Head of caudate nucleus (tissue), 42 donors: ENCODE results near the gene EPO.
A peak's percentile ranks its signal among the peaks of the same experiment; 100 is the strongest.
"Not testable (repeated sequence)": the region's sequence is repeated elsewhere in the genome, so short reads cannot be mapped to it uniquely, and the experiment has no call there.

Experiments used
- DNase-seq, 42 donors: peaks; one replicate each; pipeline versions ENCODE4 v3.0.0 to v3.0.0-alpha.2; 2020 to 2021; ENCODE audit warnings: mixed read lengths in 7 of 42
- intact Hi-C: fragments of 100-400 bp; cut with DNase I; formaldehyde crosslinking; loops from one replicate; pipeline ENCODE4 v1.15.0; 2022

EPO gene

GRCh38 chr7:100692578-100692961, 27.7 kb upstream of the EPO start:
- DNase-seq: peak in 2 of 42 donors; percentile 2 to 3
- intact Hi-C loops: no loop called here

GRCh38 chr7:100693312-100694097, 26.8 kb upstream of the EPO start:
- intact Hi-C loops: no loop called here
- DNase-seq: peak in 7 of 42 donors; percentile 6 to 34 (median 16)

- intact Hi-C loops: no loop called here
- peak in 38 of 42 donors; percentile 66 to 90 (median 80) for DNase-seq
These were observed 26.0 kb upstream of the EPO start, which contains the start of gene GIGYF1 for GRCh38 chr7:100694098-100694745. GIGYF1 (minus strand) TSS chr7:100694250; CDS start chr7:100688238, 6,012 bp downstream.

GRCh38 chr7:100696123-100696521, 24.1 kb upstream of the EPO start:
- DNase-seq: no peak
- intact Hi-C loops: no loop called here

GRCh38 chr7:100699018-100699417, 21.2 kb upstream of the EPO start:
- intact Hi-C loops: no loop called here
- DNase-seq: no peak

- DNase-seq, intact Hi-C loops: not testable (repeated sequence)
These were observed 19.2 kb upstream of the EPO start for GRCh38 chr7:100701089-100701488.

- DNase-seq: peak; percentile 63 to 92 (median 82)
- intact Hi-C loops: loop anchor here (5.0 kb wide), 1 partner anchor 147 kb away; the partner anchor contains the start of gene SLC12A9
These were observed 14.9 kb upstream of the EPO start for GRCh38 chr7:100705320-100705752.

- intact Hi-C loops: loop anchor here (5.0 kb wide), 1 partner anchor 146 kb away; the partner anchor contains the start of gene SLC12A9
- DNase-seq: peak; percentile 92 to 99 (median 97)
These were observed 14.3 kb upstream of the EPO start, which contains the start of gene POP7 for GRCh38 chr7:100705753-100706671. POP7 (plus strand) TSS chr7:100706121; CDS start chr7:100706831, 710 bp downstream.

- intact Hi-C loops: loop anchor here (5.0 kb wide), 1 partner anchor 146 kb away; the partner anchor contains the start of gene SLC12A9
- peak in 4 of 42 donors; percentile 19 to 49 (median 40) for DNase-seq
These were observed 13.5 kb upstream of the EPO start for GRCh38 chr7:100706672-100707311.

- intact Hi-C loops: loop anchor here (5.0 kb wide), 1 partner anchor 144 kb away; the partner anchor contains the start of gene SLC12A9
These were observed 11.9 kb upstream of the EPO start for GRCh38 chr7:100708395-100708794.

GRCh38 chr7:100710452-100710851, 9.8 kb upstream of the EPO start:
- no peak for DNase-seq
- intact Hi-C loops: no loop called here

More at GRCh38 chr7:100708395-100708794, 11.9 kb upstream of the EPO start:
- DNase-seq: peak in 1 of 42 donors; percentile 5

GRCh38 chr7:100711369-100711768, 8.9 kb upstream of the EPO start:
- DNase-seq: peak in 1 of 42 donors; percentile 20
- intact Hi-C loops: no loop called here

- intact Hi-C loops: no loop called here
- peak in 1 of 42 donors; percentile 4 for DNase-seq
These were observed 5.5 kb upstream of the EPO start for GRCh38 chr7:100714725-100715124.

GRCh38 chr7:100717073-100717472, 3.2 kb upstream of the EPO start:
- DNase-seq, intact Hi-C loops: not testable (repeated sequence)

- peak in 1 of 42 donors; percentile 5 for DNase-seq
- intact Hi-C loops: no loop called here
These were observed 567 bp upstream of the EPO start for GRCh38 chr7:100719523-100720278.

- peak in 2 of 42 donors; percentile 1 to 12 for DNase-seq
- intact Hi-C loops: no loop called here
These were observed 620 bp downstream of the EPO start for GRCh38 chr7:100720671-100721504.

GRCh38 chr7:100721505-100721812, 1.2 kb downstream of the EPO start:
- intact Hi-C loops: no loop called here
- peak in 1 of 42 donors; percentile 9 for DNase-seq
